Loucy (cell line): ENCODE measurements around the gene PRCD.

Experiments
- CTCF ChIP-seq: fragments of 200-600 bp; sonication (generic); conservative IDR thresholded peaks from 2 replicates; pipeline ENCODE4 v1.5.1; 2014; ENCODE audit warnings: mild to moderate bottlenecking, antibody characterized with exemption, low read length
- EZH2phosphoT487 ChIP-seq: fragments of 200-600 bp; IDR thresholded peaks from 2 replicates; pipeline ENCODE4 v1.6.1; 2018; ENCODE audit warnings: antibody characterized with exemption, mild to moderate bottlenecking, moderate library complexity, borderline replicate concordance

GRCh38 chr17:76579281-76579680, 39.4 kb downstream of the PRCD start:
- TF ChIP-seq CTCF (no peak), EZH2phosphoT487 (no peak)
